ENCODE data around the gene GPC1.

- TF ChIP-seq ZNF565 (CRISPR knock-in tag; conservative IDR thresholded peaks at IDR 0.05; ENCODE audit: low read depth) (no peak), ARNTL (CRISPR knock-in tag; IDR thresholded peaks at IDR 0.05; ENCODE audit: borderline replicate concordance, low read depth) (no peak), RARB (CRISPR knock-in tag; IDR thresholded peaks at IDR 0.05) (no peak), BACH2 (CRISPR knock-in tag; IDR thresholded peaks at IDR 0.05; ENCODE audit: borderline replicate concordance) (no peak), ZFP30 (CRISPR knock-in tag; IDR thresholded peaks at IDR 0.05) (no peak), OSR1 (CRISPR knock-in tag; IDR thresholded peaks at IDR 0.05) (no peak), TCF4 (CRISPR knock-in tag; IDR thresholded peaks at IDR 0.05; ENCODE audit: borderline replicate concordance) (no peak), CREB5 (CRISPR knock-in tag; IDR thresholded peaks at IDR 0.05; ENCODE audit: low read depth) (no peak), ZFP3 (CRISPR knock-in tag; IDR thresholded peaks at IDR 0.05) (no peak), PATZ1 (CRISPR knock-in tag; IDR thresholded peaks at IDR 0.05; ENCODE audit: borderline replicate concordance) (no peak), TOX (CRISPR knock-in tag; IDR thresholded peaks at IDR 0.05; ENCODE audit: borderline replicate concordance) (no peak), CSDC2 (CRISPR knock-in tag; IDR thresholded peaks at IDR 0.05) (no peak), PPARA (CRISPR knock-in tag; IDR thresholded peaks at IDR 0.05; ENCODE audit: borderline replicate concordance) (no peak)
Observed at GRCh38 chr2:240451108-240451611, 15.7 kb downstream of the GPC1 start.
